Progenitor cell of endocrine pancreas (in vitro differentiated cells): ENCODE data around the gene CASQ1. TPM values are rescaled to one million over a fixed set of nuclear protein-coding genes. Genes with fewer than 3 reads are reported as not detected.
A peak's percentile ranks its signal among the peaks of the same experiment; 100 is the strongest.

Source experiments
- DNase-seq: peaks from one replicate; pipeline ENCODE4 v3.0.0; 2021; ENCODE audit warnings: low spot score; ENCODE audit not compliant: unreplicated experiment
- H3K27ac Mint-ChIP-seq: 2 replicates; pipeline ENCODE4 v1.8.0; 2021; ENCODE audit warnings: mild to moderate bottlenecking, moderate library complexity, mixed read lengths
- H3K27me3 Mint-ChIP-seq: 2 replicates; pipeline ENCODE4 v1.8.0; 2021; ENCODE audit warnings: mixed read lengths
- H3K36me3 Mint-ChIP-seq: 2 replicates; pipeline ENCODE4 v1.8.0; 2022; ENCODE audit warnings: mixed read lengths; ENCODE audit not compliant: insufficient read depth
- H3K4me1 Mint-ChIP-seq: 2 replicates; pipeline ENCODE4 v1.8.0; 2021; ENCODE audit warnings: low read depth, mixed read lengths
- H3K4me3 Mint-ChIP-seq: 2 replicates; pipeline ENCODE4 v1.8.0; 2021; ENCODE audit warnings: low read depth, mild to moderate bottlenecking, moderate library complexity, mixed read lengths
- H3K9me3 Mint-ChIP-seq: 2 replicates; pipeline ENCODE4 v1.8.0; 2021; ENCODE audit warnings: low read depth, mixed read lengths
- total RNA-seq: library from RNA; stranded (reverse); gene quantifications from 2 replicates; pipeline ENCODE4 v1.2.1, GENCODE V29; 2021
- TF ChIP-seq, protein P1 (sequence below): fragments of 200-600 bp; sonication (generic); IDR thresholded peaks from one replicate; pipeline ENCODE4 v1.5.0; 2021; ENCODE audit warnings: antibody characterized with exemption, mild to moderate bottlenecking; ENCODE audit not compliant: unreplicated experiment

Gene CASQ1
- total RNA-seq, 1 donor from 2014 or later: not detected

DNA sequence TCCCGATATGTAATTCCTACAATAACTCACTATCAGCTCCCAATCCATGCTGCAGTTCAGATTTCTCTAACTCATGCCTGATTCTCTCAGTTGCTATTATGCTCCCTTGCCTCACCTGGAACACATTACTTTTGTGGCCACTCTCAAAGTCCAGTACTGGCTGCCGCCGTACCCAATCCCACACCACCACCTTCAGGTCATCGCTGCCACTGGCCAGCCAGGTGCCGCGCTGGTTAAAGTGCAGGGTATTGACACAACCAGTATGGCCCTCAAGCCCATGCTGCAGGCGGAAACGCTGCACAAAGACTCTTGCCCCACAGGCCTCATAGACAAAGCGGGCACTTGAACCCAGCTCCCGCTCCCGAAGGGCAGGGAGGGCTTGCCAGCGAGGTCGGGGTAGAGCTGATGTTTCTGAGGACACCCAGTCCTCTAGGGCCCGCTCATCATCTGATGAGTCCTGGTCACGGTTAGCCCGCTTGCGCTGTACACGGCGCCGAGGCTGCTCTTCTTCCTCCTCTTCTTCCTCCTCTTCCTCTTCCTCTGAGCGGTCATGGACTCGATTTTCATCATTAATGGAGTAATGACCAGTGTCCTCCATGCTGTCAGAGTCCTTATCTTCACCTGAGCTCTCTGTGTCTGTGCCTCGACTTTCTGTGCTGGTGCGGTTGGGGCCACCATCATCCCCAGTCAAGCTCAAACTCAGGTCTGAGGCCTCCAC lies 49.4 kb downstream of the CASQ1 start:
- no peak overlapping the region for H3K4me3 Mint-ChIP-seq
- no peaks in the 10 kb centered on the region for H3K27me3 Mint-ChIP-seq
- no peak overlapping the region for H3K27ac Mint-ChIP-seq
- H3K36me3 Mint-ChIP-seq: peaks cover 12% of the 10 kb centered on the region
- no peak for DNase-seq
- TF ChIP-seq, protein P1, sequence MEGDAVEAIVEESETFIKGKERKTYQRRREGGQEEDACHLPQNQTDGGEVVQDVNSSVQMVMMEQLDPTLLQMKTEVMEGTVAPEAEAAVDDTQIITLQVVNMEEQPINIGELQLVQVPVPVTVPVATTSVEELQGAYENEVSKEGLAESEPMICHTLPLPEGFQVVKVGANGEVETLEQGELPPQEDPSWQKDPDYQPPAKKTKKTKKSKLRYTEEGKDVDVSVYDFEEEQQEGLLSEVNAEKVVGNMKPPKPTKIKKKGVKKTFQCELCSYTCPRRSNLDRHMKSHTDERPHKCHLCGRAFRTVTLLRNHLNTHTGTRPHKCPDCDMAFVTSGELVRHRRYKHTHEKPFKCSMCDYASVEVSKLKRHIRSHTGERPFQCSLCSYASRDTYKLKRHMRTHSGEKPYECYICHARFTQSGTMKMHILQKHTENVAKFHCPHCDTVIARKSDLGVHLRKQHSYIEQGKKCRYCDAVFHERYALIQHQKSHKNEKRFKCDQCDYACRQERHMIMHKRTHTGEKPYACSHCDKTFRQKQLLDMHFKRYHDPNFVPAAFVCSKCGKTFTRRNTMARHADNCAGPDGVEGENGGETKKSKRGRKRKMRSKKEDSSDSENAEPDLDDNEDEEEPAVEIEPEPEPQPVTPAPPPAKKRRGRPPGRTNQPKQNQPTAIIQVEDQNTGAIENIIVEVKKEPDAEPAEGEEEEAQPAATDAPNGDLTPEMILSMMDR: no peak
- peaks cover 2% of the 10 kb centered on the region for H3K4me1 Mint-ChIP-seq
- no peaks in the 10 kb centered on the region for H3K9me3 Mint-ChIP-seq

DNA sequence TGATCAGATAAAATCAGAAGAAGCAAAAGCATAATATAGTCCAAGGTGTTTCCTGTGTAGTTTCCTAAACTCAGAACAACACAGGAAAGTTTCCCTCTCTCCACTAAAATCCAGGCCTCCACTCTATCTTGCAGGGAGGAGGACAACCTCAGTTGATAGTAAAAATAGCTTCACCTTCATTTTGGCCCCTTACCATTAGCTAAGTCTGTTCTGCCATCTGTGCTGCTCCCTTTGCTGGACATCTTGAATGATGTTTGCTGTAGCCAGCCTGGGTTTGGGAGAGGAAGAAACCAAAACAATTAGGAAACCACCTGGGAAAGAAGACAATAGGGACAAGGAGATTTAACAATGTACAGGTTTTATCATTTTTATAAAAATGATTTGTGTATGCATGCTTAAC lies 53.4 kb downstream of the CASQ1 start:
- TF ChIP-seq, protein P1: no peak
- Mint-ChIP-seq H3K27me3 (no peaks in the 10 kb centered on the region), H3K27ac (no peak overlapping the region), H3K9me3 (no peaks in the 10 kb centered on the region), H3K36me3 (peaks cover 10% of the 10 kb centered on the region), H3K4me1 (peaks cover 3% of the 10 kb centered on the region), H3K4me3 (no peak overlapping the region)
- no peak for DNase-seq

- Mint-ChIP-seq H3K27ac (no peak overlapping the region), H3K9me3 (no peaks in the 10 kb centered on the region), H3K27me3 (no peaks in the 10 kb centered on the region), H3K4me1 (peaks cover 3% of the 10 kb centered on the region), H3K4me3 (no peak overlapping the region), H3K36me3 (peaks cover 10% of the 10 kb centered on the region)
- TF ChIP-seq, protein P1: no peak
- no peak for DNase-seq
Measured at GRCh38 chr1:160244209-160244608, 53.8 kb downstream of the CASQ1 start.

- Mint-ChIP-seq H3K36me3 (peaks cover 6% of the 10 kb centered on the region), H3K27ac (peak overlapping the region; percentile 39), H3K4me1 (peaks cover 3% of the 10 kb centered on the region), H3K27me3 (no peaks in the 10 kb centered on the region), H3K9me3 (no peaks in the 10 kb centered on the region), H3K4me3 (no peak overlapping the region)
- TF ChIP-seq, protein P1: no peak
- DNase-seq: no peak
Measured at GRCh38 chr1:160245434-160245833, 55.1 kb downstream of the CASQ1 start.

GRCh38 chr1:160247053-160247452 lies 56.7 kb downstream of the CASQ1 start:
- DNase-seq: no peak
- Mint-ChIP-seq H3K9me3 (no peaks in the 10 kb centered on the region), H3K27me3 (no peaks in the 10 kb centered on the region), H3K27ac (peak overlapping the region; percentile 33), H3K4me1 (peaks cover 5% of the 10 kb centered on the region), H3K36me3 (peaks cover 4% of the 10 kb centered on the region), H3K4me3 (no peak overlapping the region)
- TF ChIP-seq, protein P1: no peak
